IMR-90 (cell line): ENCODE data around the gene CEP170B. TPM values are rescaled to one million over a fixed set of nuclear protein-coding genes. Genes with fewer than 3 reads are reported as not detected.

Experiments
- ATAC-seq: fragments of 200-7000 bp; cut with Tn5 transposase; 2 replicates; pipeline ENCODE4 v1.9.1; 2020; ENCODE audit warnings: low read depth, mild to moderate bottlenecking, moderate library complexity
- BruUV-seq: library from RNA; stranded (reverse); fragments of 400-500 nt; replicated peaks from 2 replicates; lab custom pipeline; 2021; lab: Mats Ljungman, UMichigan
- CTCF ChIA-PET: fragments of 300-600 bp; formaldehyde crosslinking; extraction: SDS; loops from one replicate; lab custom pipeline; 2021; ENCODE audit warnings: antibody characterized with exemption; lab: Yijun Ruan, JAX
- POLR2A ChIA-PET: fragments of 300-600 bp; sonication (Branson Sonifier 250); formaldehyde crosslinking; loops from one replicate; lab custom pipeline; 2022; ENCODE audit warnings: antibody characterized with exemption; ENCODE audit not compliant: unreplicated experiment; lab: Charles Lee
- DNase-seq: peaks from one replicate; pipeline ENCODE4 v3.0.0; 2013
- H2AFZ ChIP-seq: replicated peaks from 2 replicates; pipeline ENCODE3; 2013; ENCODE audit warnings: low read length, mild to moderate bottlenecking; ENCODE audit not compliant: poor library complexity
- H2AK5ac ChIP-seq: 2 replicates; pipeline ENCODE4 v1.6.1; 2013; ENCODE audit warnings: low read depth, low read length, inconsistent platforms
- H2AK9ac ChIP-seq: replicated peaks from 2 replicates; pipeline ENCODE3; 2013; ENCODE audit warnings: mild to moderate bottlenecking, low read depth, low read length, moderate library complexity; ENCODE audit not compliant: poor library complexity
- H2BK120ac ChIP-seq: 2 replicates; pipeline ENCODE4 v1.6.1; 2013; ENCODE audit warnings: low read depth, low read length, inconsistent platforms
- H2BK15ac ChIP-seq: 3 replicates; pipeline ENCODE4 v1.6.1; 2013; ENCODE audit warnings: low read depth, low read length, inconsistent platforms
- H2BK20ac ChIP-seq: 2 replicates; pipeline ENCODE4 v1.6.1; 2013; ENCODE audit warnings: low read depth, mild to moderate bottlenecking, inconsistent platforms, low read length, moderate library complexity
- H2BK5ac ChIP-seq: 2 replicates; pipeline ENCODE4 v1.6.1; 2013; ENCODE audit warnings: mild to moderate bottlenecking, low read depth, low read length, inconsistent platforms; ENCODE audit not compliant: poor library complexity, severe bottlenecking
- H3K14ac ChIP-seq: replicated peaks from 2 replicates; pipeline ENCODE4 v1.6.1; 2013; ENCODE audit warnings: low read depth, low read length, inconsistent platforms
- H3K18ac ChIP-seq: 2 replicates; pipeline ENCODE4 v1.6.1; 2013; ENCODE audit warnings: low read depth, low read length, control low read depth
- H3K23ac ChIP-seq: 2 replicates; pipeline ENCODE4 v1.6.1; 2013; ENCODE audit warnings: low read depth, low read length, inconsistent platforms
- H3K27ac ChIP-seq: 2 replicates; pipeline ENCODE4 v1.5.1; 2013; ENCODE audit warnings: mild to moderate bottlenecking, control low read depth, low read length; ENCODE audit not compliant: insufficient read depth
- H3K27me3 ChIP-seq: 2 replicates; pipeline ENCODE4 v1.6.1; 2013; ENCODE audit warnings: low read length; ENCODE audit not compliant: control insufficient read depth, insufficient read depth
- H3K36me3 ChIP-seq: 2 replicates; pipeline ENCODE4 v1.6.1; 2013; ENCODE audit warnings: low read length, mixed read lengths; ENCODE audit not compliant: control insufficient read depth, insufficient read depth
- H3K4ac ChIP-seq: 2 replicates; pipeline ENCODE4 v1.6.1; 2013; ENCODE audit warnings: low read depth, low read length, inconsistent platforms
- H3K4me1 ChIP-seq: 2 replicates; pipeline ENCODE4 v1.6.1; 2013; ENCODE audit warnings: low read length, mixed read lengths; ENCODE audit not compliant: control insufficient read depth, insufficient read depth
- H3K4me2 ChIP-seq: 2 replicates; pipeline ENCODE4 v1.6.1; 2013; ENCODE audit warnings: low read depth, mild to moderate bottlenecking, control low read depth, low read length, moderate library complexity
- H3K4me3 ChIP-seq: 2 replicates; pipeline ENCODE4 v1.5.1; 2013; ENCODE audit warnings: low read depth, mild to moderate bottlenecking, control low read depth, low read length, moderate library complexity; ENCODE audit not compliant: insufficient read depth
- H3K56ac ChIP-seq: 2 replicates; pipeline ENCODE4 v1.6.1; 2013; ENCODE audit warnings: low read length, inconsistent platforms; ENCODE audit not compliant: insufficient read depth; ENCODE audit errors: extremely low read depth
- H3K79me1 ChIP-seq, 2 experiments: 2 replicates each; pipeline ENCODE4 v1.6.1; 2013; ENCODE audit warnings: low read length in 2 of 2, inconsistent platforms in 1 of 2, low read depth in 1 of 2
- H3K9ac ChIP-seq: 2 replicates; pipeline ENCODE4 v1.6.1; 2013; ENCODE audit warnings: low read depth, low read length, control low read depth
- H3K9me1 ChIP-seq: 2 replicates; pipeline ENCODE4 v1.6.1; 2013; ENCODE audit warnings: low read length, inconsistent platforms; ENCODE audit not compliant: insufficient read depth
- H3K9me3 ChIP-seq: 2 replicates; pipeline ENCODE4 v1.6.1; 2013; ENCODE audit warnings: low read length; ENCODE audit not compliant: control insufficient read depth, insufficient read depth
- H4K20me1 ChIP-seq: 2 replicates; pipeline ENCODE4 v1.6.1; 2013; ENCODE audit warnings: low read length, inconsistent platforms; ENCODE audit not compliant: insufficient read depth
- H4K5ac ChIP-seq: 2 replicates; pipeline ENCODE4 v1.6.1; 2013; ENCODE audit warnings: mild to moderate bottlenecking, low read depth, low read length, control low read depth
- H4K8ac ChIP-seq, 2 experiments: 2 replicates each; pipeline ENCODE4 v1.6.1; 2013; ENCODE audit warnings: low read depth in 2 of 2, low read length in 2 of 2, control low read depth in 1 of 2, inconsistent platforms in 1 of 2
- H4K91ac ChIP-seq: 2 replicates; pipeline ENCODE4 v1.6.1; 2013; ENCODE audit warnings: low read depth, low read length, inconsistent platforms; ENCODE audit not compliant: insufficient read depth
- CEBPB ChIP-seq: IDR thresholded peaks from 2 replicates; pipeline ENCODE4 v1.6.1; 2012; ENCODE audit warnings: low read depth, low read length, improper control_type of control experiment
- MAFK ChIP-seq: IDR thresholded peaks from 2 replicates; pipeline ENCODE4 v1.6.1; 2012; ENCODE audit warnings: low read depth, low read length, improper control_type of control experiment
- RCOR1 ChIP-seq: IDR thresholded peaks from 2 replicates; pipeline ENCODE4 v1.6.1; 2012; ENCODE audit warnings: mild to moderate bottlenecking, low read length, improper control_type of control experiment; ENCODE audit not compliant: insufficient replicate concordance
- WGBS, 2 experiments: methylation state at CpG; one replicate each; pipeline versions ENCODE4 v1.1.5 to v1.1.7; 2013; ENCODE audit warnings: missing lambda C conversion rate in 2 of 2; ENCODE audit not compliant: insufficient read length in 1 of 2; ENCODE audit errors: extremely low coverage in 2 of 2; 5-methylcytosine and 5-hydroxymethylcytosine counted together
- dilution Hi-C: fragments of 300-500 bp; cut with HindIII; formaldehyde crosslinking; loops from one replicate; pipeline ENCODE4 v1.14.3; 2018; ENCODE audit warnings: low sequenced_read_pairs; ENCODE audit not compliant: unreplicated experiment
- in situ Hi-C: fragments of 300-500 bp; cut with MboI; formaldehyde crosslinking; loops from 3 replicates; pipeline ENCODE4 v1.14.3; 2019; ENCODE audit warnings: low sequenced_read_pairs, inconsistent platforms, mixed read lengths
- intact Hi-C: fragments of 100-400 bp; cut with micrococcal nuclease; formaldehyde crosslinking; loops from 2 replicates; pipeline ENCODE4 v1.10.0; 2022
- polyA plus RNA-seq, 3 experiments: library from polyadenylated mRNA; depleted of rRNA; stranded (reverse); fragments of >200 nt; gene quantifications; 2 replicates each; pipeline ENCODE4 v1.2.3, GENCODE V29; 2012; ENCODE audit warnings: low replicate concordance in 1 of 3
- total RNA-seq: library from RNA; depleted of rRNA; stranded (reverse); fragments of >200 nt; gene quantifications from 2 replicates; pipeline ENCODE4 v1.2.3, GENCODE V29; 2012
- TF ChIP-seq, protein P1 (sequence below): fragments of 150-350 bp; IDR thresholded peaks from 2 replicates; pipeline ENCODE4 v1.6.1; 2017; ENCODE audit warnings: mild to moderate bottlenecking, antibody characterized with exemption, low read length, low read depth
- TF ChIP-seq, protein P2 (sequence below): fragments of 150-350 bp; IDR thresholded peaks from 2 replicates; pipeline ENCODE4 v1.6.1; 2016; ENCODE audit warnings: low read depth, mild to moderate bottlenecking, low read length, moderate library complexity, borderline replicate concordance

The CEP170B gene
- total and polyA plus RNA-seq, 2 of the 4 experiments (the other 2 are of a cell fraction), result 3.6 to 13.1 TPM

DNA sequence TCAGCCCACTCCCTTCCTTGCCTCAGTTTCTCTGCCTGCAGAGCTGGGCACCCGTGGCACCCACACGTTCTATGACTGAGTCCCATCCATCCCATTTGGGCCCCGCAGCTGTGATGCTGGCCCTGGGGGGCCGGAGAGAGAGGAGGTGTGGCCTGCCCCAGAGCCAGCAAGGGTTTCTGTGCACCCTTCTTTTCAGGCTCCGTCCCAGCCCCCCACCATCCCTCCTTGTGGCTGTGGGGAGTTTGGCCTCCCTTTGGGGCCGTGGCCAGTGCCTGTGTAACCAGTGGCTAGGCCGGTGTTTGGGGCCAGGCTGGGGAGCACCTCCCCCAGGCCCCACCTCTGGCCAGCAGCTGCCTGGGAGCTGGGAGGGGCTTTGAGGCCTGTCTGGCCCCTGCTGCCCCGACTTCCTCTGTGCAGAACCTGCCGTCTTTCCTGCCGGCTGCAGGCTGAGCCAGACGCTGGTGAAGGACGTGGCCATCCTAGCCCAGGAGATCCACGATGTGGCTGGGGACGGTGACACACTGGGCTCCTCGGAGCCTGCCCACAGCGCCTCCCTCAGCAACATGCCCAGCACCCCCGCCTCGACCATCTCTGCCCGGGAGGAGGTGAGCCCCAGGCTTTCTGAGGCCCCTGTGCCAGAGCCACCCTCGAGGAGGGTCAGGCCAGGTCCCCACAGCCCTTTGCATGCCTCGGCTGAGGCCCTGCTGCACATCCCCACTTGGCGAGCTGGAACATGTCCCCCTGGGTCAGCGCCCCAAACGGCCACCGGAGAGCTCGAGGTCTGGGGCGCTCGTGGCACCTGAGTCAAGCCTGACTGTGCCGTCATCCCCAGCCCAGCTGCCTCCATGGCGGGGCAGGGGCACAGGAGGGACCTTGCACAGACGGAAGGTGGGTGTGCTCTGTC lies 27.7 kb downstream of the CEP170B start:
- no peak overlapping the region for H3K18ac ChIP-seq
- intact Hi-C loops (no loop called here), dilution Hi-C loops (no loop called here), in situ Hi-C loops (no loop called here)
- H2BK5ac ChIP-seq, result no peak overlapping the region
- H4K5ac ChIP-seq, result no peak overlapping the region
- H3K4me3 ChIP-seq, result no peak overlapping the region
- H4K91ac ChIP-seq, result no peak overlapping the region
- no peaks in the 10 kb centered on the region for H3K9me3 ChIP-seq
- H3K4me2 ChIP-seq, result no peak overlapping the region
- POLR2A ChIA-PET, result no interaction called here
- no peak overlapping the region for H3K14ac ChIP-seq
- no peak overlapping the region for H3K56ac ChIP-seq
- H3K27ac ChIP-seq, result no peak overlapping the region
- no peaks in the 10 kb centered on the region for H3K27me3 ChIP-seq
- 0 out of 2 replicates have a peak, but pooled peaks cover 2% of the 10 kb centered on the region for H3K9me1 ChIP-seq
- no peaks in the 10 kb centered on the region for H3K4me1 ChIP-seq
- H4K8ac ChIP-seq, result no peak overlapping the region
- no peak overlapping the region for H2AK5ac ChIP-seq
- no peak overlapping the region for H3K9ac ChIP-seq
- ATAC-seq, result no peak
- WGBS, 2 experiments, result 68% methylated on average over 8 of the region's 31 CpGs; no CpG with 5 or more reads in 1 of the 2 experiments
- H2AFZ ChIP-seq, result no peak overlapping the region
- CTCF ChIA-PET, result no interaction called here
- H2BK20ac ChIP-seq, result no peak overlapping the region
- no peak overlapping the region for H2BK15ac ChIP-seq
- no peak overlapping the region for H3K23ac ChIP-seq
- H4K20me1 ChIP-seq, result no peaks in the 10 kb centered on the region; the same call in none of the 2 replicates
- no peaks in the 10 kb centered on the region for H3K79me1 ChIP-seq
- H2BK120ac ChIP-seq, result no peak overlapping the region
- H2AK9ac ChIP-seq, result no peak overlapping the region
- DNase-seq, result no peak
- no TSS peak for BruUV-seq
- no peak for TF ChIP-seq CEBPB
- no peak for TF ChIP-seq RCOR1
- TF ChIP-seq, protein P1, sequence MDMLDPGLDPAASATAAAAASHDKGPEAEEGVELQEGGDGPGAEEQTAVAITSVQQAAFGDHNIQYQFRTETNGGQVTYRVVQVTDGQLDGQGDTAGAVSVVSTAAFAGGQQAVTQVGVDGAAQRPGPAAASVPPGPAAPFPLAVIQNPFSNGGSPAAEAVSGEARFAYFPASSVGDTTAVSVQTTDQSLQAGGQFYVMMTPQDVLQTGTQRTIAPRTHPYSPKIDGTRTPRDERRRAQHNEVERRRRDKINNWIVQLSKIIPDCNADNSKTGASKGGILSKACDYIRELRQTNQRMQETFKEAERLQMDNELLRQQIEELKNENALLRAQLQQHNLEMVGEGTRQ, result no peak
- TF ChIP-seq MAFK, result no peak
- TF ChIP-seq, protein P2, sequence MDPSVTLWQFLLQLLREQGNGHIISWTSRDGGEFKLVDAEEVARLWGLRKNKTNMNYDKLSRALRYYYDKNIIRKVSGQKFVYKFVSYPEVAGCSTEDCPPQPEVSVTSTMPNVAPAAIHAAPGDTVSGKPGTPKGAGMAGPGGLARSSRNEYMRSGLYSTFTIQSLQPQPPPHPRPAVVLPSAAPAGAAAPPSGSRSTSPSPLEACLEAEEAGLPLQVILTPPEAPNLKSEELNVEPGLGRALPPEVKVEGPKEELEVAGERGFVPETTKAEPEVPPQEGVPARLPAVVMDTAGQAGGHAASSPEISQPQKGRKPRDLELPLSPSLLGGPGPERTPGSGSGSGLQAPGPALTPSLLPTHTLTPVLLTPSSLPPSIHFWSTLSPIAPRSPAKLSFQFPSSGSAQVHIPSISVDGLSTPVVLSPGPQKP, result no peak
- no peak overlapping the region for H3K4ac ChIP-seq
- peaks cover 20% of the 10 kb centered on the region; the same call in 1 of the 2 replicates for H3K36me3 ChIP-seq
